Epithelial cell of alveolus of lung (primary cell): Measurements from ENCODE around the gene FCGR2B. TPM values are rescaled to one million over a fixed set of nuclear protein-coding genes. Genes with fewer than 3 reads are reported as not detected.

Experiments
- total RNA-seq: library from RNA; depleted of rRNA; stranded (reverse); fragments of >200 nt; gene quantifications from 2 replicates; pipeline ENCODE4 v1.2.1, GENCODE V29; 2015

The FCGR2B gene
- total RNA-seq: not detected in 2 replicates

DNA sequence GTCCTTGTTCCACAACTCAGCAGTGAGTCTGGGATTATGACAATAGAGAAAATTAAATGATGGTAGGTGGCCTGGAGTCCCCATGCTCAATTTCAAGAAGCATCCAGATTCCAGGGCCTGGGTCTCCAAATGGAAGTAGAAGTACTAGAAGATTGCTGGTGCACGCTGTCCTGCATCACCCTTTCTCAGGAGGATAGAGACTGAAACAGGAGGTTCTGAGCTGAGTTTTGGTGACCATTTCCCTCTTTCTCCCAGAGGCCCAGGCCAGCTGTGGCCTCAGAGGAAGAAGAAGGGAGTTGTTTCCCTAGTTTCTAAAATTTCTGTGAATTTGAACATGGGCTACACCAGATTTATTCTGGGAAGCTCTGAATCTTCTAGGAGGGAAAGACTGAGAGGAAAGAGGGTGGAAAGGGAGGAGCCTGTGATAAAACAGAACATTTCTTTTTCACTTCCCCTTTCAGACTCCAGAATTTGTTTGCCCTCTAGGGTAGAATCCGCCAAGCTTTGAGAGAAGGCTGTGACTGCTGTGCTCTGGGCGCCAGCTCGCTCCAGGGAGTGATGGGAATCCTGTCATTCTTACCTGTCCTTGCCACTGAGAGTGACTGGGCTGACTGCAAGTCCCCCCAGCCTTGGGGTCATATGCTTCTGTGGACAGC, at the start of gene FCGR2B:
Gene FCGR2B, plus strand, starts transcription at position 460 of the 656 bp plus-strand sequence. Its CDS starts 99 bp downstream, at position 559.

GRCh38 chr1:161631076-161631475, 31.9 kb upstream of the FCGR2B start, which contains the start of gene FCGR3B:
FCGR3B (minus strand) TSS chr1:161631176; CDS start chr1:161631094, 82 bp downstream.

DNA sequence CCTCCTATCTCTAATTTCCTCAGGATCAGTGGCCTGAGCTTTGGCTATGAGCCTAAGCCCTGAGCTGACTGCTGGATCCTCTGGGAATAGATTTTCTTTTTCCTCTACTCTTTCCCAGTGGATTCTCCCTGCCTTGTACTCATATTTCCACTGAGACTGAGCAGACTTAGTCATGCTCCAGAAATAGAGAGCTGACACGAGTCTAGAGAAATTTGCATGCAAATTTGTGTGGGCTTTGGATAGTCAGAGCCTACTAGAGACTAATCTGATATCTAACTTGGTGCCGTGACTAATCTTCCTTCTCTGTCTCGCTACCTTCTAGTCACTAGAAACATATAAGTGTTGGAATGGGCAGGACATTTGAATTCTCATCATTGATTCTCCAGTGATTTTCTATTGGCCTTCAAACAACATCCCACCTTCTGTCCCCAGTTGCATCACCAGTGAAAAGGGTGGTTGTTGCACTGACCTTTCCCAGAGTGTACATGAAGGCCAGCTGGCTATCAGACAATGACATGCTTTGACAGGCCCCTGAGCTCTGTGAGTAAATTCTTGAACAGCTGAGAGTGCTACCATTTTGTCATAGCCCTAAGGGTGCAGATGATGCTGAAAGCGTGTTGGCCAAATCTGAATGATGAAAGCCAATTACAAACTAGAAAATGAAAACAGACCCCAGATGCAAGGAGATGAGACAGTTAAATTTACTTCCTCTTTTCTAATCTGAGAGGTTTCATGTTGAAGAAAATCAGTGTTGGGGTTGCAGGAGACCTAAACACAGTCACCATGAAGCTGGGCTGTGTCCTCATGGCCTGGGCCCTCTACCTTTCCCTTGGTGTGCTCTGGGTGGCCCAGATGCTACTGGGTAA, 43.8 kb downstream of the FCGR2B start, which contains the start of gene FCRLA:
Gene FCRLA, plus strand, starts transcription at position 748 of the 866 bp plus-strand sequence. Its CDS starts 36 bp downstream, at position 784.

GRCh38 chr1:161720956-161721737, 58.2 kb downstream of the FCGR2B start, which contains the start of gene FCRLB:
FCRLB (plus strand) TSS chr1:161721544; CDS start chr1:161722673, 1,129 bp downstream.

Other genes starting within 250 kb of the FCGR2B start
- 0.72 and 1.4 TPM in 2 replicates for gene FCGR2A, start 157.7 kb upstream of the FCGR2B start, total RNA-seq
- gene HSPA6, start 138.6 kb upstream of the FCGR2B start, total RNA-seq: 0.39 TPM in 1 of 2 replicates, not detected in the other
- not detected in 2 replicates for gene FCGR3A, start 113.3 kb upstream of the FCGR2B start, total RNA-seq
- gene FCGR3B, start 32.0 kb upstream of the FCGR2B start, total RNA-seq: not detected in 2 replicates
- gene FCRLA, start 44.1 kb downstream of the FCGR2B start, total RNA-seq: 2.1 TPM in 1 of 2 replicates, not detected in the other
- gene FCRLB, start 58.4 kb downstream of the FCGR2B start, total RNA-seq: 1.0 and 1.2 TPM in 2 replicates
- gene DUSP12, start 86.6 kb downstream of the FCGR2B start, total RNA-seq: 21.6 and 34.3 TPM in 2 replicates
- gene ATF6, start 103.2 kb downstream of the FCGR2B start, total RNA-seq: 16.7 and 23.0 TPM in 2 replicates